ENCODE results near the gene VSNL1. TPM values are rescaled to one million over a fixed set of nuclear protein-coding genes. Genes with fewer than 3 reads are reported as not detected.

VSNL1 gene
- total RNA-seq, 1 experiment from 2014 or later = not detected

GRCh38 chr2:17517481-17518211 is 22.9 kb upstream of the VSNL1 start:
- TF ChIP-seq CTCF (conservative IDR thresholded peaks at IDR 0.05; ENCODE audit: low read depth, low read length) (no peak), EZH2 (IDR thresholded peaks at IDR 0.05; ENCODE audit: low read length, unreplicated experiment) (no peak), EZH2phosphoT487 (IDR thresholded peaks at IDR 0.05; ENCODE audit: borderline replicate concordance, low read length) (no peak)
- ChIA-PET POLR2A (ENCODE audit: unreplicated experiment) (no interaction called here), CTCF (no interaction called here)
- Histone ChIP-seq H3K4me1 (ENCODE audit: insufficient read depth, low read length) (no peaks in the 10 kb centered on the region), H3F3A (ENCODE audit: low read length, unreplicated experiment) (no peaks in the 10 kb centered on the region), H3K36me3 (ENCODE audit: low read depth, low read length) (no peaks in the 10 kb centered on the region), H3K27ac (ENCODE audit: low read length) (no peak overlapping the region), H3K9ac (ENCODE audit: low read length) (no peak overlapping the region), H3K9me2 (replicated peaks; ENCODE audit: low read length) (no peaks in the 10 kb centered on the region), H3K4me2 (ENCODE audit: low read length) (no peak overlapping the region), H3K4me3 (ENCODE audit: low read length) (no peak overlapping the region), H3K27me3 (ENCODE audit: low read length) (peaks cover 29% of the 10 kb centered on the region), H3K79me2 (ENCODE audit: low read length) (no peaks in the 10 kb centered on the region), H4K20me1 (ENCODE audit: low read length) (no peaks in the 10 kb centered on the region), H2AFZ (ENCODE audit: low read length) (no peak overlapping the region), H3K9me3 (ENCODE audit: low read length) (no peaks in the 10 kb centered on the region)
- BruUV-seq (replicated peaks) = no TSS peak
- ATAC-seq (no peak), DNase-seq (no peak)
- intact Hi-C loops (cut with micrococcal nuclease) = no loop called here

DNA sequence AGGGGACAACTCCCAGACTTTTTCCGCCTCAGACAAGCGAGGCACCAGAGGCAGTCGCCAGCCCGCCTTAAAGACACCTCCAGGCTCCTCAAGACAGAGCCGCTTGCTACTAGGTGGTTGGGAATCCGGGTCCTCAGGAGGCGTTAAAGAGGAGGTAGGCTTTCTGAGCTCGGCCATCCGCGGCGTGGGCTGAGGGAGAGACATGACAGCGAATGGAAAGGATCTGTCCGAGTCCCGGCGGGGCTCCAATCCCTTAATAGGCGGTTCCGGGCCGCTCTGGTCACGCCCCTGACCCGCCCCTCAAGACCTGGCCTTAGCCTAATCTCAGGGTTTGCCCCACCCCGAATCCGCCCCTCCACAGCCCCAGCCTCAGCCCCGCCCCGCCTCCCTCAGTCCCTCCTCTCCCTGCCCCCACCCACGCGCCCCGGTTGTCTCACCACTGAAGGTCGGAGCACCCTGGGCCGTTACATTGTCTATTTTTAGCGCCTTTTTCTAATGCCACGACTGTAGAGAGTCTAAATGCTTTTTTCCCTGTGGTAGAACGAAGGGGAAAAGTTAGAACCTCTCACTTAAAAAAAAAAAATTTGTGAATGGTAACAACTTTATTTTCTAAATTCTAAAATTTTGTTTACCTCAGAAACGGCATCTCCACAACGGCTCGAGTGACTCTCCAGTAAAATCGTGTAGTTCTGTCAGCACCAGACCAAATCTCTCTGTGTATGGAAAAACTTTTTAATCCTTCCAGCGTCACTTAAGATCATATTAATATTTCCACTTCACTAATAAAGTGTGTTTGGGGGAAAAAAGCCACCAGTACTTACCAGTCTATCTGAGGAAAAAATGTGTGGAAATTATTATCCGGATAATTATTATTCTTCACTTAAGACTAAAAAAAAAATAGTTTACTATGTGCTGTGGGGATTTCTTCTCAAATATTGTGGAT is 22.0 kb upstream of the VSNL1 start, which contains the start of gene RAD51AP2:
Gene RAD51AP2 (minus strand): TSS at position 229 of the 943 bp plus-strand sequence. CDS start 25 bp downstream, at position 204.
- intact Hi-C loops (cut with micrococcal nuclease) = no loop called here

More for the DNA sequence above, 22.0 kb upstream of the VSNL1 start, which contains the start of gene RAD51AP2:
- no peaks in the 10 kb centered on the region for H3K9me3 ChIP-seq (ENCODE audit: low read length)
- CTCF ChIA-PET = no interaction called here
- H3F3A ChIP-seq (ENCODE audit: low read length, unreplicated experiment) = no peaks in the 10 kb centered on the region
- no peaks in the 10 kb centered on the region for H3K9me2 ChIP-seq (replicated peaks; ENCODE audit: low read length)
- no peak for ATAC-seq
- no peak within 1 kb of the TSS for H2AFZ ChIP-seq (ENCODE audit: low read length)
- H3K9ac ChIP-seq (ENCODE audit: low read length) = no peak within 1 kb of the TSS
- DNase-seq = no peak
- H4K20me1 ChIP-seq (ENCODE audit: low read length) = no peaks in the 10 kb centered on the region
- H3K4me1 ChIP-seq (ENCODE audit: insufficient read depth, low read length) = no peaks in the 10 kb centered on the region
- H3K79me2 ChIP-seq (ENCODE audit: low read length) = no peaks in the 10 kb centered on the region
- no TSS peak for BruUV-seq (replicated peaks)
- TF ChIP-seq CTCF (conservative IDR thresholded peaks at IDR 0.05; ENCODE audit: low read depth, low read length) (no peak), EZH2phosphoT487 (IDR thresholded peaks at IDR 0.05; ENCODE audit: borderline replicate concordance, low read length) (no peak), EZH2 (IDR thresholded peaks at IDR 0.05; ENCODE audit: low read length, unreplicated experiment) (no peak)
- H3K27me3 ChIP-seq (ENCODE audit: low read length) = peaks cover 34% of the 10 kb centered on the region
- POLR2A ChIA-PET (ENCODE audit: unreplicated experiment) = no interaction called here
- no peaks in the 10 kb centered on the region for H3K36me3 ChIP-seq (ENCODE audit: low read depth, low read length)
- no peak within 1 kb of the TSS for H3K4me3 ChIP-seq (ENCODE audit: low read length)
- H3K4me2 ChIP-seq (ENCODE audit: low read length) = no peak within 1 kb of the TSS
- H3K27ac ChIP-seq (ENCODE audit: low read length) = no peak within 1 kb of the TSS
